Upper lobe of right lung (tissue), 1 donor: ENCODE measurements around the gene GOLGA8H. TPM values are rescaled to one million over a fixed set of nuclear protein-coding genes. Genes with fewer than 3 reads are reported as not detected.
"Not testable (repeated sequence)": the region's sequence is repeated elsewhere in the genome, so short reads cannot be mapped to it uniquely, and the experiment has no call there.

Experiments used
- ATAC-seq: fragments of 200-7000 bp; cut with Tn5 transposase; one replicate; pipeline ENCODE4 v1.9.1; 2020; ENCODE audit warnings: mild to moderate bottlenecking, moderate library complexity
- DNase-seq: peaks from one replicate; pipeline ENCODE4 v3.0.0-alpha.2; 2020
- H3K27ac ChIP-seq: fragments of 200-600 bp; one replicate; pipeline ENCODE4 v1.8.0; 2022
- H3K27me3 ChIP-seq: fragments of 200-600 bp; one replicate; pipeline ENCODE4 v1.8.0; 2022; ENCODE audit warnings: mild to moderate bottlenecking
- H3K36me3 ChIP-seq: fragments of 200-600 bp; one replicate; pipeline ENCODE4 v1.8.0; 2022
- H3K4me1 ChIP-seq: fragments of 200-600 bp; one replicate; pipeline ENCODE4 v1.8.0; 2022
- H3K4me3 ChIP-seq: fragments of 200-600 bp; one replicate; pipeline ENCODE4 v1.8.0; 2022; ENCODE audit warnings: mild to moderate bottlenecking
- H3K9me3 ChIP-seq: fragments of 200-600 bp; one replicate; pipeline ENCODE4 v1.8.0; 2022
- CTCF ChIP-seq: fragments of 200-600 bp; IDR thresholded peaks from one replicate; pipeline ENCODE4 v1.8.0; 2022; ENCODE audit warnings: antibody characterized with exemption
- intact Hi-C: fragments of 100-400 bp; cut with DNase I; formaldehyde crosslinking; loops from one replicate; pipeline ENCODE4 v1.11.0; 2022
- total RNA-seq: library from RNA; stranded (reverse); fragmentation: NEBNext Ultra II Directional; extraction: Animal tissue kit (Norgen Biotek cat#: 25700); gene quantifications from one replicate; pipeline ENCODE4 v1.2.1, GENCODE V29; 2021
- donor health status: DM: no; HTN: yes; CAD: no; lungs with severe emphysema.

The GOLGA8H gene
- total RNA-seq, 1 donor from 2014 or later: 0.67 TPM

GRCh38 chr15:30650012-30650929, 46.4 kb downstream of the GOLGA8H start:
- H3K27me3 ChIP-seq: no peaks in the 10 kb centered on the region
- no peak for DNase-seq
- H3K4me1 ChIP-seq: no peaks in the 10 kb centered on the region
- no peak for TF ChIP-seq CTCF
- H3K4me3 ChIP-seq: no peak overlapping the region
- intact Hi-C loops: no loop called here
- no peak for ATAC-seq
- no peaks in the 10 kb centered on the region for H3K36me3 ChIP-seq
- no peak overlapping the region for H3K27ac ChIP-seq
- no peaks in the 10 kb centered on the region for H3K9me3 ChIP-seq

GRCh38 chr15:30661154-30661553, 57.3 kb downstream of the GOLGA8H start:
- H3K4me3 ChIP-seq, DNase-seq, H3K4me1 ChIP-seq, H3K36me3 ChIP-seq, H3K27me3 ChIP-seq, ATAC-seq, H3K9me3 ChIP-seq, intact Hi-C loops, H3K27ac ChIP-seq: not testable (repeated sequence)
- TF ChIP-seq CTCF: peak; percentile 50

Other genes starting within 250 kb of the GOLGA8H start
- 1.1 TPM for gene CHRFAM7A, start 210.5 kb upstream of the GOLGA8H start, total RNA-seq
- gene GOLGA8R, start 189.8 kb upstream of the GOLGA8H start, total RNA-seq: 5.3 TPM
- 2.3 TPM for gene GOLGA8Q, start 52.0 kb upstream of the GOLGA8H start, total RNA-seq